Keratinocyte (primary cell): Measurements from ENCODE around the gene AKR1B1. TPM values are rescaled to one million over a fixed set of nuclear protein-coding genes. Genes with fewer than 3 reads are reported as not detected.

Source experiments
- DNase-seq: peaks from one replicate; pipeline ENCODE4 v3.0.0-alpha.2; 2011; ENCODE audit warnings: low read depth, missing footprints, low spot score
- FAIRE-seq: peaks from 2 replicates; lab custom pipeline; 2011; peaks lifted over from hg19 to GRCh38; lab: Jason Lieb, UNC
- H2AFZ ChIP-seq: 2 replicates; pipeline ENCODE4 v1.6.0; 2012; ENCODE audit warnings: low read length, control low read depth, inconsistent platforms; ENCODE audit not compliant: control insufficient read depth
- H3K27ac ChIP-seq: 2 replicates; pipeline ENCODE4 v1.5.1; 2011; ENCODE audit warnings: low read length; ENCODE audit not compliant: control insufficient read depth, insufficient read depth
- H3K27me3 ChIP-seq: 3 replicates; pipeline ENCODE4 v1.6.0; 2011; ENCODE audit warnings: low read length; ENCODE audit not compliant: control insufficient read depth, insufficient read depth; ENCODE audit errors: extremely low read depth
- H3K36me3 ChIP-seq, 2 experiments: 2 replicates in 1 of 2; 3 replicates in 1 of 2; pipeline ENCODE4 v1.5.1; 2011; ENCODE audit warnings: low read length in 2 of 2, mild to moderate bottlenecking in 1 of 2; ENCODE audit not compliant: control insufficient read depth in 2 of 2, insufficient read depth in 2 of 2; ENCODE audit errors: extremely low read depth in 1 of 2
- H3K4me1 ChIP-seq: 3 replicates; pipeline ENCODE4 v1.5.1; 2011; ENCODE audit warnings: low read length; ENCODE audit not compliant: control insufficient read depth, insufficient read depth; ENCODE audit errors: extremely low read depth
- H3K4me2 ChIP-seq: 3 replicates; pipeline ENCODE4 v1.6.0; 2011; ENCODE audit warnings: low read depth, low read length; ENCODE audit not compliant: control insufficient read depth, insufficient read depth; ENCODE audit errors: extremely low read depth
- H3K4me3 ChIP-seq, 3 experiments: fragments of 200-600 bp in 1 of 3; sonication (generic) in 1 of 3; 2 replicates in 2 of 3; 3 replicates in 1 of 3; pipeline ENCODE4 v1.5.1; 2011 to 2016; ENCODE audit warnings: low read length in 3 of 3, mild to moderate bottlenecking in 3 of 3, control low read depth in 2 of 3, inconsistent platforms in 1 of 3, low read depth in 1 of 3, mixed read lengths in 1 of 3, mixed run types in 1 of 3, moderate library complexity in 1 of 3; ENCODE audit not compliant: control insufficient read depth in 2 of 3, insufficient read depth in 2 of 3; ENCODE audit errors: extremely low read depth in 1 of 3
- H3K79me2 ChIP-seq: 2 replicates; pipeline ENCODE4 v1.6.0; 2012; ENCODE audit warnings: low read length; ENCODE audit not compliant: control insufficient read depth, insufficient read depth
- H3K9ac ChIP-seq: 3 replicates; pipeline ENCODE4 v1.6.0; 2011; ENCODE audit warnings: low read length; ENCODE audit not compliant: control insufficient read depth, insufficient read depth; ENCODE audit errors: extremely low read depth
- H3K9me1 ChIP-seq: 3 replicates; pipeline ENCODE4 v1.6.0; 2011; ENCODE audit warnings: low read length; ENCODE audit not compliant: control insufficient read depth, insufficient read depth; ENCODE audit errors: extremely low read depth
- H3K9me3 ChIP-seq: 2 replicates; pipeline ENCODE4 v1.5.1; 2012; ENCODE audit warnings: low read depth, low read length; ENCODE audit not compliant: control insufficient read depth
- H4K20me1 ChIP-seq: 3 replicates; pipeline ENCODE4 v1.6.0; 2011; ENCODE audit warnings: low read length; ENCODE audit not compliant: control insufficient read depth, insufficient read depth; ENCODE audit errors: extremely low read depth
- EZH2 ChIP-seq: IDR thresholded peaks from one replicate; pipeline ENCODE4 v1.6.1; 2012; ENCODE audit warnings: inconsistent platforms, mild to moderate bottlenecking, low read length, moderate library complexity
- dilution Hi-C: fragments of 300-500 bp; cut with MboI; formaldehyde crosslinking; loops from one replicate; pipeline ENCODE4 v1.7.0; 2020; ENCODE audit warnings: low sequenced_read_pairs; ENCODE audit not compliant: extremely low pct_ligation_motif_present
- polyA plus RNA-seq, 5 experiments: library from polyadenylated mRNA; depleted of rRNA in 3 of 5; stranded (reverse) in 3 of 5; stranded (forward) in 1 of 5; unstranded in 1 of 5; fragments of >200 nt; gene quantifications; 1 replicate in 1 of 5; 2 replicates in 3 of 5; 3 replicates in 1 of 5; pipeline versions ENCODE4 v1.2.1 to v1.2.3, GENCODE V29; 2011 to 2012; ENCODE audit warnings: missing spikeins in 2 of 5, low read depth in 1 of 5, low replicate concordance in 1 of 5
- TF ChIP-seq, protein P1 (sequence below), 3 experiments: IDR thresholded peaks in 1 of 3; conservative IDR thresholded peaks in 1 of 3; optimal IDR thresholded peaks in 1 of 3; 2 replicates in 2 of 3; 3 replicates in 1 of 3; pipeline versions ENCODE3 to v1.5.1; 2011; ENCODE audit warnings: low read length in 3 of 3, mild to moderate bottlenecking in 3 of 3, moderate library complexity in 2 of 3, control low read depth in 1 of 3, inconsistent platforms in 1 of 3; ENCODE audit not compliant: insufficient read depth in 2 of 3; ENCODE audit errors: extremely low read depth in 1 of 3

AKR1B1 gene
- polyA plus RNA-seq, 1 donor (not counting 4 experiments of a cell fraction or from before 2014, with no cell fraction given) = 139 TPM

DNA sequence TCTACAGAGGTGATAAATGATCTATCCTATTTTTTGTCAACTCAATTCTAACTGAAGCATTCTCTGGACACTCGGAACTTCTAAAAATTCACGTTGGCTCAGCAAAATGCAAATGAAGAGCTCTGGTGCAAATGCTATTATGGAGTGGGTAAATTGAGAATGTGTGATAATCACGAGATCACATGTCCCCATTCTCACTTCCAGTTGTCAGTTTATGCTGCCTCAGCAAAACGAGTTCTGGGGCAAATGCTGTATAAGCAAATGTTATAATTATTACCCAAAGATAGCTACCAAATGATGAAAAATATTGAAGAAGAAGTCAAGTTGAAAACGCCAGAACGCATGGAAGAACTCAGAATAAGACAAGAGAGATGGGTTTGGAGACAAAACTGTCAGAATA, 29.4 kb downstream of the AKR1B1 start:
- Histone ChIP-seq H3K4me1 (peaks cover 13% of the 10 kb centered on the region), H3K79me2 (no peaks in the 10 kb centered on the region), H3K4me2 (no peak overlapping the region), H3K4me3 (no peak overlapping the region), H3K27me3 (no peaks in the 10 kb centered on the region), H3K27ac (no peak overlapping the region), H2AFZ (no peak overlapping the region), H3K36me3 (no peaks in the 10 kb centered on the region), H3K9me1 (no peaks in the 10 kb centered on the region), H3K9me3 (no peaks in the 10 kb centered on the region), H3K9ac (no peak overlapping the region), H4K20me1 (no peaks in the 10 kb centered on the region)
- DNase-seq (no peak), FAIRE-seq (no peak)
- TF ChIP-seq, protein P1, sequence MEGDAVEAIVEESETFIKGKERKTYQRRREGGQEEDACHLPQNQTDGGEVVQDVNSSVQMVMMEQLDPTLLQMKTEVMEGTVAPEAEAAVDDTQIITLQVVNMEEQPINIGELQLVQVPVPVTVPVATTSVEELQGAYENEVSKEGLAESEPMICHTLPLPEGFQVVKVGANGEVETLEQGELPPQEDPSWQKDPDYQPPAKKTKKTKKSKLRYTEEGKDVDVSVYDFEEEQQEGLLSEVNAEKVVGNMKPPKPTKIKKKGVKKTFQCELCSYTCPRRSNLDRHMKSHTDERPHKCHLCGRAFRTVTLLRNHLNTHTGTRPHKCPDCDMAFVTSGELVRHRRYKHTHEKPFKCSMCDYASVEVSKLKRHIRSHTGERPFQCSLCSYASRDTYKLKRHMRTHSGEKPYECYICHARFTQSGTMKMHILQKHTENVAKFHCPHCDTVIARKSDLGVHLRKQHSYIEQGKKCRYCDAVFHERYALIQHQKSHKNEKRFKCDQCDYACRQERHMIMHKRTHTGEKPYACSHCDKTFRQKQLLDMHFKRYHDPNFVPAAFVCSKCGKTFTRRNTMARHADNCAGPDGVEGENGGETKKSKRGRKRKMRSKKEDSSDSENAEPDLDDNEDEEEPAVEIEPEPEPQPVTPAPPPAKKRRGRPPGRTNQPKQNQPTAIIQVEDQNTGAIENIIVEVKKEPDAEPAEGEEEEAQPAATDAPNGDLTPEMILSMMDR (optimal IDR thresholded peaks at IDR 0.05 in 1 of 3, IDR thresholded peaks at IDR 0.05 in 1 of 3, conservative IDR thresholded peaks at IDR 0.05 in 1 of 3; ENCODE audit: extremely low read depth in 1 of 3, insufficient read depth in 2 of 3, low read length in 3 of 3) = no peak
- TF ChIP-seq EZH2 = no peak
- dilution Hi-C loops = no loop called here

GRCh38 chr7:134428942-134429341, 30.0 kb downstream of the AKR1B1 start:
- TF ChIP-seq, protein P1 (optimal IDR thresholded peaks at IDR 0.05 in 1 of 3, IDR thresholded peaks at IDR 0.05 in 1 of 3, conservative IDR thresholded peaks at IDR 0.05 in 1 of 3; ENCODE audit: extremely low read depth in 1 of 3, insufficient read depth in 2 of 3, low read length in 3 of 3) = no peak
- no peak for TF ChIP-seq EZH2
- H3K9ac ChIP-seq = no peak overlapping the region
- no peak overlapping the region for H3K4me3 ChIP-seq
- H3K9me1 ChIP-seq = no peaks in the 10 kb centered on the region
- dilution Hi-C loops = no loop called here
- no peak overlapping the region for H2AFZ ChIP-seq
- no peaks in the 10 kb centered on the region for H3K79me2 ChIP-seq
- no peaks in the 10 kb centered on the region for H3K27me3 ChIP-seq
- no peaks in the 10 kb centered on the region for H4K20me1 ChIP-seq
- H3K36me3 ChIP-seq = no peaks in the 10 kb centered on the region
- no peak overlapping the region for H3K4me2 ChIP-seq
- H3K9me3 ChIP-seq = no peaks in the 10 kb centered on the region
- no peak overlapping the region for H3K27ac ChIP-seq
- DNase-seq (no peak), FAIRE-seq (no peak)
- H3K4me1 ChIP-seq = peaks cover 13% of the 10 kb centered on the region
